Stimulated activated CD4-positive, alpha-beta T cell treated with anti-CD3 and anti-CD28 coated beads, Interleukin-1b, Interleukin-23, amount 100 ng/mL, for 48 hours (primary cell): ENCODE measurements around the gene DLD.
"Not testable (repeated sequence)": the region's sequence is repeated elsewhere in the genome, so short reads cannot be mapped to it uniquely, and the experiment has no call there.

Experiments
- DNase-seq: peaks from one replicate; pipeline ENCODE4 v3.0.0-alpha.2; 2020

DLD gene

DNA sequence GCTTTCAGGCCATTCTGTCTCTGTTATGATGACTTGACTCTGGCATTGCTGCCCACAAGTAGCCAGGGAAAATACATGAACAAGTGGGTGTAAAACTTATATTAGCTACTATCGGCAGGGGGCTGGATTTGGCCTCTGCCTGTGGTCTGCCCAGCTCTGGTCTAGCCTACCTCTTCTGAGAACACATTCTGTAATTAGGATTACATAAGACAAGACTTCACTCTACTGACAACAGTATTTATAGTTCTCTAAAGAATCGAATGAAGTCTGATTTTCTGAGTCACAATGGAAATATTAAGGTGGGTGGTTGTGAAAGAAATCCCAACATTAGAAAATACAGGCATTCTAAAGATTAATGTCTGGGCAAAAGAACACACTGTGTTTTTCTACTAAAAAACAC, 55.5 kb downstream of the DLD start:
- no peak for DNase-seq

DNA sequence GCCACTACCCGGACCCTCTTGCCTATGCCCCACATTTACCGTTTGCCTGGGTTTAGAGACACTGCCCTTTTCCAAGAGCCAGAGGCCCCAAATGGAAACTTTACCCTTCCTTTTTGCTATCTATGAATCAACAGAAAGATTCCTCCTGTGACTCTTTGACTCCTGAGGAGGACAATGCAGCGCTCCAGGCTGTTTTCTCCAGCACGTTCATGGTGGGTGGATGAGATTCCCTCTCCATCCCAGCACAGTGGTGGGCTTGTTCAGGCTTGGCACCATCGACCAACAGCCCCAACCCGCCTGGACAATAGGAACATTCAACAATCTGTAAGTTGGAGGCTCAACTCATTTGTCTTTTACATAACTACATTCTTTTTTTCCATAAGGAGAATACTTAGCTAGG, 55.9 kb downstream of the DLD start:
- no peak for DNase-seq

DNA sequence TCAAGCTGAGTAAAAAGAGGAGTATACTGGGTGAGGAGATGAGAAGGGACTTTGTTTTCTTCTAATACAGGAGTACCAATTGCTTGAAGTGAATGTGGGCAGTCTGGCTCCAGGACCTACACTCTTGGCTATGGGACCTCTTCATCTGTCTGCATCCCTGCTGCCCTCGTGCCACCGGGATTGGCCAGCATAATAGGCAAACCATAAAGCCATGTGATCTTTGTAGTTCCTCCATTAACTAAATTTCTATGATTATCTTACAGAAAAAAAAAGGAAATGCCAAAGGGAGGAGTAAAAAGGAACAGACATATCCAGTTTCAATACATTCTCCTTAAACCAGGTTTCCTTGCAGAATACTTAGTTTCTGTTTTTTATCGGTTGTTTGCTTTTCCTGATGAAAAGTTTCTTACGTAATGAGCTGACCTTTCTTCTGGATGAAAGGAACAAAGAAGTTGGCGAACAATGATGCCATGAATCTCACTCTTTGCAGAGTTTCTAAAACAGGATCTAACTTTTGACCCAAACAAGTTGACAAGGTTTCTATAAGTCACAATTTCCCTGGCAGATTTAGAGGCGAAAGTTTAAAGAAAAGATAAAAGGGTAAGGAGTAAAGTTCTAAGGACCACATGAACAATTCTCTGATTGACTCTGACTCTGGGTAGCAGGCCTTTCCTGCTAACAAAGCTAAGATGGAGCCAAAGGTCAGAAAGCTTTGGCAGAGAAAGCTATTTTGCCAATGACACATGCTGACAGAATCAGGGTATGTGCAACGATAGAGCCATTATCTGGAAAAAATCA, 57.9 kb downstream of the DLD start:
- DNase-seq: no peak

DNA sequence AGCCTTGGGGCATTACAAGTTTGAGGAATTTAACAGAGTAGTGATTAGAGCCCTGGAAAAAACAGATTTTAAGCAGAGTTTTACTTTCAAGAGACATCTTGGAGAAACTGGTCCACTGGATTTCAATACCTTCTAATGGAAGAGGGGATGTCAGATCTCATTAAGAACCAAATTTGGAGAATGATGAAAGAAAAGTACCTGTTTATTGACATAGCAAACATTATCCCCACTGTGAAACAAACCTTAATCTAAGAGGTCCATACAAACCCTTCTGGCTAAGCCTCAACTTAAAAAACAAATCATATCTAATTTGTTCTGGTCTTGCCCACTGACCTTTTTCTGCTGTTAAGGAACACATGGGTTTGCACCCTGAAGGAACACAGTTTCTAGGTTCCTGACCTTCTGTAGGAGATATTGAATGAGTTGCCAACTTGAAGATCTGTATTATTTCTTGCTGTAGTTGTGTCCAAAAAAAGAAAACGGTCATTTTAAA, 58.5 kb downstream of the DLD start:
- DNase-seq: no peak

DNA sequence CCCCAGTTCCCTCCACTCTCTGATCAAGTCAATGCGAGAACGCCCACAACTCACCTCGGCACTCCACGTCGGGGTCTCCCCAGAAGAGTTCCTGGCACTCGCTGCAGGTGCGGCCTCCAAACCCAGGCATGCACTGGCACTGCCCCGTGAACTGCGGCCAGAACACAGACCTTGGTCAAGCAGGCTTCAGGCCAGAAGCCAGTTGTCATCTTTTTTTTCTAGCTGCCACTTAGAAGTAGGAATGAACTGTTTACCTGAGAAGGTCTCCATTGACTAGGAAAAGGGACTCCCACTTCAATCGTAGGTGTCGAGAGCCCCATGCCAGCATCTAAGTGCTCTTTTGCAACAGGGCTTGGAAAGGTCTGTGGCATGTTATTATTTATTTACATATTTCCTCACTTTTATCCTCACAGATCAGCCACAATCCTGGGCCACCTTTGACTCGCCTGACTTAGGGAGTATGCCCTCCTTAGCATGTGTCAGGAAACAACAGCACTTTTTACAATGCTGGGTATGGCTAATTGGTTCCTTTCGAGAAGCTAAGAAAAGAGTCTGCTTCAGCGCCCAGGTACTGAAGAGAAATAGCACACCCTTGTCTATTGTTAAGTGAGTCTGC, 60.3 kb downstream of the DLD start:
- no peak for DNase-seq

DNA sequence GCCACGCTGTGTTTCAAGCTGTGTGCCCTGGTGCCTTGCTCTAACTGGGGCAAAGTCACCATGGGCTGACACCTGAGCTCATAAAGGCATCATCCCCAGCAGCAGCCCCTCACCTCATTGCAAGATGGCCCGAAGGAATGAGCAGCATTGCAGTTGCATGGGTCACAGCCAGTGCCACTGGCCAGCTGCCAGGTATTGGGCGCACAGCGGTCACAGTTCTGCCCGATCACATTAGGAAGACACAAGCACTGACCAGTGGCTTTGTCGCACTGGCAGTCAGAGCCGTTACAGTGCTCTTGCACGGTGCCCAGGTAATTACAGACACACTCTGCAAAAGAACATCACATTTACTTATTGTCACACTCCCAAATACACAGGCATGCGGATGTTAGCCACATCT, 60.9 kb downstream of the DLD start:
- no peak for DNase-seq

DNA sequence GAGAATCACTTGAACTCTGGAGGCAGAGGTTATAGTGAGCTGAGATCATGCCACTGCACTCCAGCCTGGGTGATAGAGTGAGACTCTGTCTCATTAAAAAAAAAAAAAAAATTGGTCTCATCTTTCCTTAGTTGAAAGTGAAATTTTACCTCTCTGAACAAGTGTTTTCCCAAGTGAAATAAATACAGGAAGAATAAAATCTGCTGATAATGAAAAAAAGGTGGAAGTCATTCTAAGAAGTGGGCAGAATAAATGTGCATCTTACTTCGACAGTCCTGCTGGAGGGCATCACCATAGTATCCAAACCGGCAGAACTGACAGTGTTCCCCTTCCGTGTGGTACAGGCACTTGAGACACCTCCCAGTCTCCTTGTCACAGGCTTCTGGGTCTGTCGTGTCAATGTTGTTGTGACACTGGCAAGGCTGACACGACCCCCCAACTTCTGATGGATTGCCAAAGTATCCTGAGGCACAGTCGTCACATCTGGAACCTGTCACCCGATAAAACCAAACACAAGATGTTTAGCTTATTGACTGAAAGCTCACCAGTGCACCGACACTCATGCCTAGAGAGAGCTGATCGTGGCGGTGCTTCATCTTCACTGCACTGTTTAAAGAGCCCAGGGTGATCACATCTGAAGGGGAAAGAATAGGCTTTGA, 62.4 kb downstream of the DLD start:
- DNase-seq: no peak

DNA sequence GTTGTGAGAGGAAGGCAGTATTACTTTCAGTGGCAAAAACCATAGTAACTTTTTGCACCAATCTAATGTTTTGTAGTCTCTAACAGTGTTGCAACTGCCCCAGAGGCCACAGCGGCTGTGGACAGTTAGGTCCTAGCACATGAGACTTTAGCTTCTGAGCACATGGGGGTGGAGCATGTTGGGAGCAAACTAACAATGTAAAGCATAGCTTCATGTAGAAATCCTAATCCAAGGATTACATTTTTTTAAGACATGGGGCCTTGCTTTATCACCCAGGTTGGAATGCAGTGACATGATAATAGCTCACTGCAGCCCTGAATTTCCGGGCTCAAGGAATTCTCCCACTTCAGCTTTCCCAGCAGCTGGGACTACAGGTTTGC, 62.9 kb downstream of the DLD start:
- DNase-seq: no peak

DNA sequence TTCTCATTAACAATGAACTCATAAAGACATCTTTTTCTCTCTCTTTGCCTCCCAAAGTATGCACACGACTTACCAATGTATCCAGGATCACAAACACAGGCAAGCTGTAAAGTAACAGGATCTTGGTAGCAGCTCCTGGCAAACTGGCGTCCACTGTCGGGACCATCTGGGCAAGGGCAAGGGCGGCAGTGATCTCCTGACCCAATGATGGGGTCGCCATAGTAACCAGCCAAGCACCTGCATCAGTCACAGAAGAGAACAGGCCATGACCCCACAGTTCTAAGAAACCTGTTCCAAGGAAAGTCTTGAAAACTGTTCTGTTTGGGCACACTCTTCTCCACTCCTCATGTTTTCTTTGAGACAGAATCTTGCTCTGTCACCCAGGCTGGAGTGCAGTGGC, 64.4 kb downstream of the DLD start:
- no peak for DNase-seq

DNA sequence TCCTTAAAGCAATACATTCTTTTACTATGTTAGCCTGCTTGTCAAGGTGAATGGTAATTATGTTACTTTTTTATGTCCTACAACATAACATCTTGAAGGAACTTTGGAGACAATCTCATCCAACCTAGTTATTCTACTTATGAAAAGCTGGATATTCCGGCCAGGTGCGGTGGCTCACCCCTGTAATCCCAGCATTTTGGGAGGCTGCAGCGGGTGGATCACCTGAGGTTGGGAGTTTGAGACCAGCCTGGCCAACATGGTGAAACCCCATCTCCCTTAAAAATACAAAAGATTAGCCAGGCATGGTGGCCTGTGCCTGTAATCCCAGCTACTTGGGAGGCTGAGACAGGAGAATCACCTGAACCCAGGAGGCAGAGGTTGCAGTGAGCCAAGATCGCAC, 66.0 kb downstream of the DLD start:
- DNase-seq: not testable (repeated sequence)

DNA sequence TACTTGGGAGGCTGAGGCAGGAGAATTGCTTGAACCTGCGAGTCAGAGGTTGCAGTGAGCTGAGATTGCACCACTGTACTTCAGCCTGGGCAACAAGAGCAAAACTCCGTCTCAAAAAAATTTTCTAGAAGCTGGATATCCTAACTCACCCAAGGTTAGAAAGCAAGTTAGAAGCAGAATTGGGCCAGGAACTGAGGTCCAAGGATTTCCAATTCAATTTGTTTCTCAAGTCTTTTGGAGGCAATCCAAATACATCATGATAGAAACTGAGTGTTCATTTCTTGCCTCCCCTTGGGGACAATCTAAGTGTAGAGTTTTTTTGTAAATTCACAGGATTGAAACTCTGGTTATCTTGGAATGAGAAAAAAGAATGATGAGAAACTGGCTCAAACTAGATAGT, 66.5 kb downstream of the DLD start:
- no peak for DNase-seq

DNA sequence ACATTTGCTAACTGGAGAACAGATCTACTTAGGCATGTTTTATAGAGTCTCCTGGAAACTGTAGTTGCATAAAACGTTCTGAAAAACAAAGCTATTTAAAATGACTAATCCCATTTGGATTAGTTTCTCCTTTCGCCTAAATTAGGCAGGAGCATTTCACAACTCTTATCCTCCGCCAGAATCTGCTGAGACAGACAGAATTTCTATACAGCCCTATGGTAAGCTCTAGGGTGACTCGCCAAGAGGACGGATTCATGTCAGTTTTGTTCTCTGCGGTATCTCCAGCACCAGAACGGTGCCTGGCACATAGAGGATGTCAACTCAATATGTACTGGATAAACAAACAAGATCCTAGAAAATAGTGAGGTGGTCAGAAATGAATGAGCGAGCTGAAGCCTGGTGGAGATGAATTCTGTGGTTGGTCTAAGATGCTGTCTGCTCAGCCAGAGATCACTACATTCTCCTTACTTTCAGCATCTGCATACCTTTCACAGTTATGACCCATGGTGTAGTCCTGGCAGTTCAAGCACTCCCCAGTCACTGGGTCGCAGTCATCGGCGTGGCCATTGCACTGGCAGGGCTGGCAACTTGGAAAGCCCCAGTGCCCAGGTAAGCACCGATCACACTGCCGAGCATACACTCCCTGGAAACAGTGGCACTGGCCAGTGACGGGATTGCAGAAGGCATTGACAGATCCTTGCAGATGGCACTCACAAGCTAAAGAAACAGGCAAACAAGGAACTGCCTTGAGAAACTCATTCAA, 68.0 kb downstream of the DLD start:
- no peak for DNase-seq

DNA sequence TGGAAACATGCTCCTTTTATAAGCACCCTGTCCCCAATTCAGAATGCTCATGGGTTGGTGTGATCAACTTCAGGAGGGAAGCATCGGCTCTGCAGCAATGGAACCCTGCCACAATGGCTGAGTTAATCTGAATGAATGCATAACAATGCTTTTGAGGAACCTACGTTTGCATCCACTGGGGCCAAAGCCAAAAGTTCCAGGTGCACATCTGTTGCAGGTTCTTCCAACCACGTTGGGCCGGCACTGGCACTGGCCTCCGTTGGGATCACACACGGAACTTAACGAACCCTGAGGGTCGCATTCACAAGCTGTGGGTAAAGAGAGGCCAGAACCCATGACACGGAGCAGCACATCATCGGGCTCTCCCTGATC, 68.5 kb downstream of the DLD start:
- no peak for DNase-seq

DNA sequence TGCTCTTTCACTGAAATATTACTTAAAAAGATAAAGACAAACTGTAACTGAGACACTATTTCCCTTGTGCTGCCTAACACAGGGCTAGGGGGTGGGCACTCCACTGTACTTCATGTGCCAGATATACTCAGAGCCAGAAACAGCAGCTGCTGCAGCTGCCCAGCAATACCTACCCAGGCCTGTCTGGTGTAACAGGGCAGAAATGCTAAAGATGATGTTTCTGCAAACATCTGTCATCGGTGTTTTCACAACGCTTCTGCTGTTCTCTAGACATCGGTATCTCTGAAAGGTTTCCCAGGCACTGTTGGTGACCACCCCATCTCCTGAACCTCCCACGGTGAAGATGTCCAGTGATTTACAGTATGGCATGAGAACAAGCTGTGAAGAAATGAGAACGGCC, 69.3 kb downstream of the DLD start:
- DNase-seq: no peak

DNA sequence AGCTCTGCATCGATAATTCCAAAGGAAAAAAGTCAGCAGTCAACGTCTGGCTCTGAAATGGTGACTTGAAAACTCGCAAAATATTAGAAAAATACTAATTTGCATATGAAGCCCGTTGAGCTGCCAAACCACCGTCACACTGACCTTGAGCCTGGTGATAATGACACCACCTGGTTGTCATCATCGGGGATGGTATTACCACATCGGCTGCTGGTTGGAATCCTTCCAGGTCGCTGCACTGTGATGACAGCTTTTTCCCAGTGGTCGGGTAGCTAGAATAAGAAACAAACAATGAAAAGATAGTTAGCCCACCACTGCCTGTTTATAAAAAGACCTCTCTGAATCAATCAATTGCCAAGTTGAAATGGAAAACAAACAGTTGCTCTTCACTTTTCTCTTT, 70.4 kb downstream of the DLD start:
- DNase-seq: no peak

DNA sequence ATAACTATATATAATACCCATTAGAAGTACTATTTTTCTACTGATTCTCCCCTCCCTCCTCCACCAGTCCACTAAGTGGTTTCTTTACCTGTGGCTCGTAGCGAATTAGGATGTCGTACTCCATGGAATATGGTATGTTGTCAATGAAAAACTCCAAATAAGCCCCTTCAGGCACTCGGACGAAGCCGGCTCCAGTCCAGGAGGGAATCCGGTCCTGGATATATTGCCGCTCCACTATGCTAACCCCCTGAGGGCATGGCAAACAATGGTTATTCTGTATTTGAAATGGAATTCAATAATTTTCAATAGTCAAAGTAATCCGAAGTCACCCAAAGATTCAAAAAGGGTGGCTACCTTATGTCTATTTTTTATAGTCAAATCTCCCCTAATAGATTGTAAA, 71.8 kb downstream of the DLD start:
- no peak for DNase-seq

DNA sequence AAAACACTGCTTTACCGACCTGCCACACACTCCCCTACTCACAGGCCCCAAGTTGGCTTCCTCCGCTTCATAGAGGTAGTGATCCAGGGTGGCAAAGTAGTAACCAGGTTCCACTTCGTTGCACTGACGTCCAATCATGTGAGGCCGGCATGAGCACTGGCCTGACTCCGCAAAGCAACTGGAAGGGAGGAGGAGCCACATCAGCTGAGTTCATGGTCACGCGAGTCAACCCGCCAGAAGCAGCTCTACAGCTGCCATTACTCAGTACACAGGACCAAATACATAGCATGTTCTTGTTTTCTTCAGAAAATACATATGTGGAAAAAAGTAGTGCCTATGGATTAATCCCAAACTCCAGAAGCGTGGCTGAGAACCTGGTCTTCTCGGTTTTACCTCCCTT, 73.5 kb downstream of the DLD start:
- DNase-seq: no peak

DNA sequence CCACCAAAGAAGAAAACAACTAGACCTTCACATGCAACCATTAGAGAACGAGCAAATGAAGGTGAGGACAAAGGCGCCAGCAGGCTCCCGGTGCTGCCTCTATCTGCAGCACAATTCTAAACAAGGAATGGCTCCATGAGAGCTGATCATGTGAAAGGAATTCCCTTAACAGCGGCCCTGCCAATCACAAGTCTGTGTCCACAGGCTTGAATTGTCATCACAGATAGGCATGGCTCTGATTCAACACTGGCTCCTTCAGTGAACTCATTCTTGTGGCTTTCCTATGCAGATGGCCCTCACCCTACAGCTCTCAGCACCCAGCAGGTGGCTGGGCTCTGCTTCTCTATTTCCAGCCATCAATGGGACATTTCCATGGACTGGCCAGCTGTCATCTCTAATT, 75.7 kb downstream of the DLD start:
- DNase-seq: no peak

DNA sequence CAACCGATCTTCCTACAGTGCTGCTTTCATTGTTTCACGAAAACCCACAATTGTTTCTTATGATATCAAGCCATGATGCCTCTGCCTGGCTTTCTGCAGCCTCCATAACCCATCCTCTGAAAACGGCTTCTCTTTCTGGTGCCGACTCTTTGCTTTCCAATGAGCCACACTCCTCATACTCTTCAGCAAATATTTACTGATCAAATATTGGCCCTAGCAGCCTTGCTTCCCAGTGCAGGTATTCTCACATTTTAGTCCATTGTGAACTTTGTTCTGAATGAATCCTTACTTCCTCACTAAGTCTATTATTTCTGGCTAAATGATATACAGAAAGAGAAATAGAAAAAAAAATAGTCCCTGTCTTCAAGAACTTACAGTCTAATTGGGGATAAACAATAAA, 76.4 kb downstream of the DLD start:
- DNase-seq: no peak

DNA sequence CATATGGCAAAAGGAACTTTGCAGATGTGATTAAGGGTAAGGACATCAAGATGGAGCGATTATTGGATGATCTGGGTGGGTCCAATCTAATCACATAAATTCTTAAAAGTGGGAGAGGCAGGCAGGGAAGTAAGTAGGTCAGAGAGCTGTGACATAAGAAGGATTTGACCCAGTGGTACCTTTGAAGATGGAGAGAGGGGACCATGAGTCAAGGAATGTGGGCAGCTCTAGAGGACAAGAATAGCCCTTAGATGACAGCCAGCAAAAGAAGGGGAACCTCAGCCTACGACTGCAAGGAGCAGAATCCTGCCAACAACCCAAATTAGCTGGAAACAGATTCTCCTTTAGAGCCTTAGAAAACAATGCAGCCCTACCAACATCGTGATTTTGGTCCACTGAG, 77.5 kb downstream of the DLD start:
- no peak for DNase-seq

DNA sequence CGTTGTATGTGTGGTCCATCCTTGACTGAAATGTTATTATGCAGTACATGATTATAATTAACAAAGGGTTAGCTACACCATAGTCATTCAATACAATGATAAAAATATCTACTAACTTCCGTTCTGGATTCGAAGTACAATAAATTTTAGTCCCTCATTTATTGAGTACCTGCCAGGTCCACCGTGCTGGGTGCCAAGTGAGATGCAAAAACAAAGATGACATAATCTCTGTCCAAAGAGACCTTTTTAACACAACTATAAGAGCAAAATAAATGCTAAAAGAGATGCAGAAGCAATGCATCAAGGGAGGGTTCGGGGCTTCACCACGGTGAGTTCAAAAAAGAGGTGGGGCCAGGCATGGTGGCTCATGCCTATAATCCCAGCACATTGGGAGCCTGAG, 78.9 kb downstream of the DLD start:
- no peak for DNase-seq
